ENCODE data around the gene FRMD8. TPM values are rescaled to one million over a fixed set of nuclear protein-coding genes. Genes with fewer than 3 reads are reported as not detected.

Gene FRMD8
- total and polyA plus RNA-seq, 2 of the 8 experiments (the other 6 are each of a cell fraction or from before 2014, with no cell fraction given), result 15.0 to 19.2 TPM

- Histone ChIP-seq H3K18ac (ENCODE audit: extremely low read depth, low read length) (no peak overlapping the region), H4K20me1 (replicated peaks in 1 of 2; ENCODE audit: control insufficient read depth in 1 of 2, insufficient read depth in 2 of 2, low read length in 2 of 2) (no peaks in the 10 kb centered on the region), H3K79me1 (ENCODE audit: low read depth, low read length) (no peaks in the 10 kb centered on the region), H4K8ac (ENCODE audit: extremely low read depth, insufficient read depth, low read length) (no peak overlapping the region), H3K4me3 (ENCODE audit: extremely low read depth in 1 of 4, insufficient read depth in 2 of 4, low read depth in 3 of 4, low read length in 4 of 4) (no peak overlapping the region), H3K56ac (replicated peaks; ENCODE audit: insufficient read length, low read depth, low read length) (no peak overlapping the region), H3K14ac (ENCODE audit: insufficient read length) (no peak overlapping the region), H3K27me3 (replicated peaks in 1 of 4; ENCODE audit: control insufficient read depth in 3 of 4, extremely low read depth in 1 of 4, insufficient read depth in 3 of 4, low read length in 3 of 4) (no peaks in the 10 kb centered on the region), H4K91ac (replicated peaks; ENCODE audit: insufficient read length, low read length) (no peak overlapping the region), H2AFZ (ENCODE audit: low read length) (no peak overlapping the region), H3K4me2 (ENCODE audit: insufficient read depth in 1 of 2, low read depth in 2 of 2, low read length in 2 of 2) (no peak overlapping the region), H2BK5ac (ENCODE audit: low read depth, low read length) (no peak overlapping the region), H3K4me1 (replicated peaks in 1 of 4; ENCODE audit: control insufficient read depth in 3 of 4, insufficient read depth in 4 of 4, low read length in 3 of 4) (peaks cover 0 to 4% (median 0%) of the 10 kb centered on the region in 4 experiments; a peak in 4 of 7 replicates), H3K9ac (replicated peaks in 1 of 4; ENCODE audit: extremely low read depth in 1 of 4, low read depth in 3 of 4, low read length in 3 of 4) (no peak overlapping the region), H2BK20ac (ENCODE audit: low read length) (no peak overlapping the region), H2AK5ac (ENCODE audit: low read depth, low read length) (no peak overlapping the region), H3K36me3 (ENCODE audit: control insufficient read depth in 2 of 4, insufficient read depth in 4 of 4, low read length in 3 of 4) (no peaks in the 10 kb centered on the region), H3K23ac (ENCODE audit: insufficient read length) (no peak overlapping the region), H3K79me2 (ENCODE audit: control insufficient read depth in 1 of 2, insufficient read depth in 2 of 2, low read length in 2 of 2) (no peaks in the 10 kb centered on the region), H2BK120ac (replicated peaks; ENCODE audit: low read depth, low read length) (no peak overlapping the region), H3K9me3 (ENCODE audit: insufficient read depth in 2 of 2, low read depth in 1 of 2, low read length in 1 of 2) (no peaks in the 10 kb centered on the region), H3K27ac (ENCODE audit: low read depth, low read length) (no peak overlapping the region), H4K5ac (ENCODE audit: insufficient read length, low read depth, low read length) (no peak overlapping the region), H2BK15ac (ENCODE audit: low read length) (no peak overlapping the region), H3K4ac (replicated peaks; ENCODE audit: insufficient read length, low read depth, low read length) (no peak overlapping the region), H3K23me2 (ENCODE audit: low read depth, low read length) (no peaks in the 10 kb centered on the region), H2BK12ac (ENCODE audit: low read depth, low read length) (no peak overlapping the region)
- ChIA-PET CTCF (ENCODE audit: partially characterized antibody) (interaction anchor here (1.6 to 2.1 kb wide), 3 partner anchors 52 to 105 kb away, joined by 4 to 7 read pairs (median 6); no protein-coding TSS in a partner anchor), POLR2A (ENCODE audit: partially characterized antibody) (interaction anchor here (0.5 to 1.5 kb wide), 2 partner anchors 10 to 59 kb away, joined by 3 to 4 read pairs; partner anchors contain the start of gene NEAT1)
- WGBS, 2 experiments (ENCODE audit: extremely low coverage in 1 of 2, insufficient coverage in 1 of 2, insufficient read length in 1 of 2, insufficient replicate concordance in 2 of 2, low coverage in 1 of 2, low lambda C conversion rate in 2 of 2, missing lambda C conversion rate in 1 of 2), result 88% methylated on average over 3 of the region's 3 CpGs; no CpG with 5 or more reads in 1 of the 2 experiments
- DNase-seq (ENCODE audit: low read depth in 1 of 2, low spot score in 2 of 2) (no peak), FAIRE-seq (no peak)
- TF ChIP-seq CTCF (IDR thresholded peaks at IDR 0.05; ENCODE audit: control extremely low read depth in 1 of 3, insufficient read depth in 1 of 3, low read depth in 1 of 3, low read length in 3 of 3) (no peak), POU5F1 (IDR thresholded peaks at IDR 0.05; ENCODE audit: low read depth, low read length) (no peak), TAF1 (IDR thresholded peaks at IDR 0.05; ENCODE audit: low read depth, low read length) (no peak)
Measured at GRCh38 chr11:65363770-65364169, 22.7 kb upstream of the FRMD8 start.

All from H1 (cell line).